ENCODE measurements around the gene AMN1.
"Not testable (repeated sequence)": the region's sequence is repeated elsewhere in the genome, so short reads cannot be mapped to it uniquely, and the experiment has no call there.

AMN1 gene

GRCh38 chr12:31765931-31766330 is 37.1 kb upstream of the AMN1 start:
- no peak for DNase-seq (ENCODE audit: low read depth)
- no peak for TF ChIP-seq CTCF (IDR thresholded peaks at IDR 0.05; ENCODE audit: low read depth, low read length, missing control alignments)

GRCh38 chr12:31759632-31760459 is 31.0 kb upstream of the AMN1 start:
- no peak overlapping the region for H3K4me3 ChIP-seq (ENCODE audit: low read depth, low read length)
- TF ChIP-seq CTCF (IDR thresholded peaks at IDR 0.05; ENCODE audit: low read depth, low read length, missing control alignments), result no peak
- no peak for DNase-seq (ENCODE audit: low read depth)

More at GRCh38 chr12:31765931-31766330, 37.1 kb upstream of the AMN1 start:
- H3K4me3 ChIP-seq (ENCODE audit: low read depth, low read length), result no peak overlapping the region

- not testable (repeated sequence) for H3K4me3 ChIP-seq (ENCODE audit: low read depth, low read length); DNase-seq (ENCODE audit: low read depth)
These were observed 29.5 kb upstream of the AMN1 start for GRCh38 chr12:31758297-31758696.

GRCh38 chr12:31756977-31757420 is 28.2 kb upstream of the AMN1 start:
- H3K4me3 ChIP-seq (ENCODE audit: low read depth, low read length), result no peak overlapping the region
- DNase-seq (ENCODE audit: low read depth), result no peak
- no peak for TF ChIP-seq CTCF (IDR thresholded peaks at IDR 0.05; ENCODE audit: low read depth, low read length, missing control alignments)

GRCh38 chr12:31752450-31752849 is 23.6 kb upstream of the AMN1 start:
- no peak for DNase-seq (ENCODE audit: low read depth)
- H3K4me3 ChIP-seq (ENCODE audit: low read depth, low read length), result no peak overlapping the region
- no peak for TF ChIP-seq CTCF (IDR thresholded peaks at IDR 0.05; ENCODE audit: low read depth, low read length, missing control alignments)

- DNase-seq (ENCODE audit: low read depth), result no peak
- TF ChIP-seq CTCF (IDR thresholded peaks at IDR 0.05; ENCODE audit: low read depth, low read length, missing control alignments), result no peak
- peak overlapping the region; percentile 49; the same call in 1 of the 2 replicates for H3K4me3 ChIP-seq (ENCODE audit: low read depth, low read length)
These were observed 22.3 kb upstream of the AMN1 start for GRCh38 chr12:31751085-31751484.

GRCh38 chr12:31750747-31751039 is 21.9 kb upstream of the AMN1 start:
- no peak for DNase-seq (ENCODE audit: low read depth)
- peak overlapping the region; percentile 49 for H3K4me3 ChIP-seq (ENCODE audit: low read depth, low read length)
- TF ChIP-seq CTCF (IDR thresholded peaks at IDR 0.05; ENCODE audit: low read depth, low read length, missing control alignments), result no peak
